Tongue (tissue), 3 donors: ENCODE measurements around the gene CHID1. TPM values are rescaled to one million over a fixed set of nuclear protein-coding genes. Genes with fewer than 3 reads are reported as not detected.

Experiments used
- DNase-seq: peaks from one replicate; pipeline ENCODE4 v3.0.0-alpha.2; 2015
- small RNA-seq: library from RNA; depleted of rRNA; stranded (forward); fragments of <200 nt; gene quantifications from one replicate; pipeline ENCODE3, GENCODE V24; 2014; ENCODE audit warnings: low replicate concordance
- total RNA-seq: library from RNA; depleted of rRNA; stranded (reverse); fragments of >200 nt; gene quantifications from one replicate; pipeline ENCODE4 v1.2.3, GENCODE V29; 2014

The CHID1 gene
- total RNA-seq, 1 donor from 2014 or later = 46.4 TPM

DNA sequence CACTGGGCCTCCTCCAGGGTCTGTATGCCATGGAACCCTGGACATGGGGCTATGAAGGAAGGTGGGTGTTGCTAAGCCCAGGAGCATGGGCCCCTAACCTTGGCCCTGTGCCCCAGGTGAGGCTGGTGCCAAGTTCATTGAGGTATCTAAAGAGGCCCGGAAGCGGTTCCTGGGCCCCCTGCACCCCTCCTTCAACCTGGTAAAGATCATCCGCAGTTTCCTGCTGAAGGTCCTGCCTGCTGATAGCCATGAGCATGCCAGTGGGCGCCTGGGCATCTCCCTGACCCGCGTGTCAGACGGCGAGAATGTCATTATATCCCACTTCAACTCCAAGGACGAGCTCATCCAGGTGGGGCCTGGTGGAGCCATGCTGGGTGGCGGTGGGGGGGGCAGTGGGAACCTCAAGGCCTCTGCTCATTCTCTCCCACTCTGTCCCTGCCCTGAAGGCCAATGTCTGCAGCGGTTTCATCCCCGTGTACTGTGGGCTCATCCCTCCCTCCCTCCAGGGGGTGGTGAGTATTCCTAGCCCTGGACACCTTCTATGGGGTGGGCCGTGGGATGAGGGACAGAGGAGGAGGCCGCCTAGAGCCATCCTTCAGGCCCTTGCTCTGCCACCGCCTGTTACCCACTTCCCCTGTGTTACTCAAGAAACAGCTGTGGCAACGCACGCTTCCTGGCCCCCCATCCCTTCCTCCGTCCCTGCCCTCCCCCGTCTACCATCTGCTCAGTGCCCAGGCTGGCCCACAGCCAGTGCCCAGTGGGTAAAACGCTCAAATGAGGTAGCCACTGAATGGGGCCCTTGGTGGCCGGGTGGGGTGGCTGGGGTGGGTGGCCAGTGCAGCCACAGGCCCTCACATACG is 88.9 kb downstream of the CHID1 start:
- no peak for DNase-seq

DNA sequence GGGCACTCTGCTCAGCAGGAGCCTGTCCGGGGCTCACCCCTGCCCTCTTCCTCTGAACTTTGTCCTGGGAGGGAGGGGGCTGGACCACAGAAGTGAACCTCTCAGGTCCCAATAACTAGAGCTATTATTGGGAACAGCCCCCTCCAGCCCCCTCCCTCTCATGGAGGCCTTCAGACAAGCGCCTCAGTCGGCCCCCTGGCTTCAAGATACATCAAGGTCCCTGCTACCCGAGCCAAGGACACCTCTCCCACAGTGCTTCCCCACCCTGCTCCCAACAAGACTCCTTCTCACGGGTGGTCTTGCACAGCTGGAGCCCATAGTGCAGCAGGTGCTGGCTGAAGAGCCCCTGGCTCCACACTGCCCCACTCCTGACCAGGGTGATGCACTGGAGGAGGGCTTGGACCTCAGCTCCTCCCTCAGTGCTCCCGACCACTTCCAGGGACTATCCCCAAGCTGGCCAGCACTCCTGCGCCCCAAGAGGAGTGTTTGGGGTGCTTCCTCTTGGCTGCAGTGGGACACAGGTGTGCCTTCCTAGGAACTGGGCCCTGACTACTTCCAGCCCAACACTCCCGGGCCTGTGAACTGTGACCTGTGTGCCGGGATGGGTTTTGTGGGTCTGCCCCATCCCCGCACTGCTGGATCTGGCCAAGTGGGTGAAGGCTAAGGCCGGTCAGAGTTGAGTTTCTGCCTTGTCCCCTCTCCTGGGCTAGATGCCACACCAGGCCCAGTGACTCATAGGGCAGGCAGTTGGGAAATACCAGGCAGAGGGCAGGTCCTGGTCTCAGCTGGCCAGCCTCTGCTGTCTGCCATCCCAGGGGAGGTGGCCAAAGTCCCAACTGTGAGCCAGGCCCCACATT is 89.7 kb downstream of the CHID1 start:
- no peak for DNase-seq

DNA sequence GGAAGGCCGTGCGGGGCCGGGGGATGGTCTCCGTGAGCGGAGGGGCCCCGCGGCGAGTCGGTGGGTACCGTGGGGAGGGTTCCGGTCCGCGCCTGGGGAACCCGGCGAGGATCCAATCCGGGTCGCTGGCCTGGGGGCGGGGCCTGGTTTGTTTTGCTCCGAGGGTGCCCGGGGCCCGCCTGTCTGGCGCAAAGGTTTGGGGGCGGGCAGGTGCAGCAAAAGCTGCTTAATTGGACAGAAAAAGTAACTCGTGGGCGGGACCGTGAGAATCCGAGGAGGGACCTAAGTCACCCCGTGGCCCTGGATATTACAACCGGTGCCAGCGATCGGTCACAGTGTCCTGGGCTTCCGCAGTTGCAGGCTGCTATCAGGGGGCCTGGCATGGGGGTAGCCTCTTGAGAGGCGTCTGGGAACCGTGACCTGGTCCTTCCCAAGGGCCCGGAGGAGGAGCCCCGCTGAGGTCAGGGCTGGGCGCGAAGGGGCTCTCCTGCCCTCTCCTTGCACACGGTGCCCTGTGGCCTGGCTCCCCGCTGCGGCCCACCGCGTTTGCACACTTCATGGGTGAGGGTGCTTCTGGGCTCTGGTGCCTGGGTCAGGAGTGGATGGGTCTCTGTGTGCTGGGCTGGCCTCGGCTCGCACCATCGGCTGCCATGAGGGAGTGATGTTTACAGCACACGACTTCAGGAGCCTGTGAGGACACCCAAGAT is 90.5 kb downstream of the CHID1 start:
- peak; percentile 80 for DNase-seq

DNA sequence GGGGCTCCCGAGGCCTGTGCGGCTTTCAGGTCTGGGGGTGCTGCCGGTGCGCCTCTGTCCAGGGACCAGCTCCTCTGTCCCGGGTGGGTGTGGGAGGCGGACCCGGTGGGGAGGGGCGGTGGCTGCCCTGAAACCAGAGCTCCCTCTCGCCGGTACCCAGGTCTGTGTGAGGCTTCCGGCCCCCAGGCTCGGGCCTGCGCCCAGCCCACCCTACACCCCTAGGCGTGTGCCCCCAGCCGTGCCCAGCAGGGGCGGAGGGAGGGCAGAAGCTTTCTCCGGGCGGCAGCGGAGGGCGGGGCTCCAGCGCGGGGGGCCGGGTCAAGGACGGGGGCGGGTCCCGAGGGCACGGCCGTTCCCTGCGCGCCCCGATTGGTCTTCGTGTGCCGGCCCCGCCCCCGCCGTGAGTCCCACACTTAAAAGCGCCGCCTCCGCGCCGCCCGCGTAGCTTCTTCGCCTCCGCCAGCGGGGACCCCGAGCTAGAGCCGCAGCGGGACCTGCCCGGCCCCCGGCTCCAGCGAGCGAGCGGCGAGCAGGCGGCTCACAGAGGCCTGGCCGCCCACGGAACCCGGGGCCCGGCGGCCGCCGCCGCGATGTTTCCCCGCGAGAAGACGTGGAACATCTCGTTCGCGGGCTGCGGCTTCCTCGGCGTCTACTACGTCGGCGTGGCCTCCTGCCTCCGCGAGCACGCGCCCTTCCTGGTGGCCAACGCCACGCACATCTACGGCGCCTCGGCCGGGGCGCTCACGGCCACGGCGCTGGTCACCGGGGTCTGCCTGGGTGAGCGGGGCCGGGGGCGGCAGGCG is 91.3 kb downstream of the CHID1 start:
- DNase-seq = peak; percentile 95

DNA sequence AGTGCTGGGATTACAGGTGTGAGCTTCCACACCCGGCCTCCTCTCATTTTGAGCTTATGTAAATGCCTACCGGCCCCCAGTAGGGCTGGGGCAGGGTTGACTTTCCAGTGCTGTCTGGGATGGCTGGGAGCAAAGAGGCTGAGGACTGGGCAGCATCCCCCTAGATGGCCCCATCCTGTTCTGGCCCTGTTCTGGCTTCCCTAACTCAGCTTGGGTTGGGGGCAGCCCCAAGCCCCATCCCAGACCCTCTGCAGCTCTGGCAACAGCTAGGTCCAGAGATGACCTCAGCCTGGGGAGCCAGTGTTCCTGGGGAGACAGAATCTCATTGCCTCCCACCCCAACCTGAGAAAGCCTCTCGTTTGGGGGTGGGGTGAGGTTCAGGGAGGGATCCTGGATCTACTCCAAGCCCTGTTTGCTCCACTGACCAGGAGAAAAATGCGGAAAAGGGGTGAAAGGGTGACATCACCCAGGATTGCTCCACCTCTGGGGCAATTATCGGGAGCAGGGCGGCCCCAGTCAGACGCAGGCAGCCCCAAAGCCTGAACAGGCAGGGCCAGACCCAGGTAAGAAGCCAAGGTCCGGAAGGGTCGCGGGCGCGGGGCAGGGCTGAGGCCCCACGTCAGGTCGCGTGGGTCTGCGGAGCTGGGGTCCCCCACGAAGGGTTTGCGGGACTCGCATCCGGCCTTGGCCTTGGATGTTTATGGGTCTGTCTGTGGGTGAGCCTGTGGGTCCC is 92.0 kb downstream of the CHID1 start, which contains the start of gene PNPLA2:
TSS of gene PNPLA2 (plus strand) at position 519 of the 733 bp plus-strand sequence. CDS start 805 bp downstream, outside the sequence.
- DNase-seq = no peak

Small RNA genes lying within 50 kb of the gene (small RNA-seq; reads per million reads assigned to genes)
- gene RNU6-1025P = not detected

Other genes with a start within 250 kb of the CHID1 start
- gene DEAF1, start 215.6 kb downstream of the CHID1 start, total RNA-seq = 18.8 TPM
- gene TMEM80, start 215.0 kb downstream of the CHID1 start, total RNA-seq = 10.1 TPM
- 88.3 TPM for gene EPS8L2, start 204.6 kb downstream of the CHID1 start, total RNA-seq
- gene TALDO1, start 163.3 kb downstream of the CHID1 start, total RNA-seq = 79.3 TPM
- 17.4 TPM for gene GATD1, start 133.3 kb downstream of the CHID1 start, total RNA-seq
- gene CEND1, start 120.7 kb downstream of the CHID1 start, total RNA-seq = not detected
- 7.5 TPM for gene SLC25A22, start 112.5 kb downstream of the CHID1 start, total RNA-seq
- gene PIDD1, start 105.6 kb downstream of the CHID1 start, total RNA-seq = 13.4 TPM
- gene RPLP2, start 100.8 kb downstream of the CHID1 start, total RNA-seq = 259 TPM
- 29.8 TPM for gene PNPLA2, start 91.9 kb downstream of the CHID1 start, total RNA-seq
- 22.6 TPM for gene CRACR2B, start 82.9 kb downstream of the CHID1 start, total RNA-seq
- gene CD151, start 77.9 kb downstream of the CHID1 start, total RNA-seq = 181 TPM
- 11.9 TPM for gene POLR2L, start 68.3 kb downstream of the CHID1 start, total RNA-seq
- 44.6 TPM for gene TSPAN4, start 68.0 kb downstream of the CHID1 start, total RNA-seq
- 28.6 TPM for gene AP2A2, start 15.1 kb upstream of the CHID1 start, total RNA-seq
- gene MUC6, start 125.9 kb upstream of the CHID1 start, total RNA-seq = not detected
- gene MUC2, start 164.1 kb upstream of the CHID1 start, total RNA-seq = 1.8 TPM
- not detected for gene MUC5AC, start 247.1 kb upstream of the CHID1 start, total RNA-seq